Neural cell (in vitro differentiated cells): Measurements from ENCODE around the gene LRRC49. TPM values are rescaled to one million over a fixed set of nuclear protein-coding genes. Genes with fewer than 3 reads are reported as not detected.
"Not testable (repeated sequence)": the region's sequence is repeated elsewhere in the genome, so short reads cannot be mapped to it uniquely, and the experiment has no call there.

Experiments used
- H2AFZ ChIP-seq: fragments of 200-600, 300-800 bp; sonication (generic), shearing (Covaris generic); 2 replicates; pipeline ENCODE4 v1.6.0; 2014; ENCODE audit warnings: low read depth, mild to moderate bottlenecking, antibody characterized with exemption, low read length, moderate library complexity
- H3F3A ChIP-seq: fragments of 200-600 bp; shearing (Covaris generic); 2 replicates; pipeline ENCODE4 v1.6.1; 2016; ENCODE audit warnings: mild to moderate bottlenecking, moderate library complexity, mixed read lengths, antibody characterized with exemption, low read length; ENCODE audit not compliant: insufficient read depth, poor library complexity, severe bottlenecking
- H3K27ac ChIP-seq: fragments of 200-600, 300-800 bp; sonication (generic), shearing (Covaris generic); 2 replicates; pipeline ENCODE4 v1.5.1; 2014; ENCODE audit warnings: mild to moderate bottlenecking, low read length, moderate library complexity
- H3K27me3 ChIP-seq: fragments of 300-800, 200-600 bp; sonication (generic), shearing (Covaris generic); 2 replicates; pipeline ENCODE4 v1.6.0; 2014; ENCODE audit warnings: mild to moderate bottlenecking, low read depth, low read length, moderate library complexity; ENCODE audit not compliant: insufficient read depth
- H3K36me3 ChIP-seq: fragments of 300-800, 200-600 bp; sonication (generic), shearing (Covaris generic); 2 replicates; pipeline ENCODE4 v1.5.1; 2014; ENCODE audit warnings: mild to moderate bottlenecking, antibody characterized with exemption, low read length, moderate library complexity; ENCODE audit not compliant: insufficient read depth
- H3K4me2 ChIP-seq: fragments of 300-800, 200-600 bp; sonication (generic), shearing (Covaris generic); 2 replicates; pipeline ENCODE4 v1.6.0; 2014; ENCODE audit warnings: mild to moderate bottlenecking, low read length
- H3K4me3 ChIP-seq: fragments of 300-800, 200-600 bp; sonication (generic), shearing (Covaris generic); 2 replicates; pipeline ENCODE4 v1.5.1; 2014; ENCODE audit warnings: mild to moderate bottlenecking, low read length, moderate library complexity
- H3K79me2 ChIP-seq: fragments of 200-600 bp; shearing (Covaris generic); replicated peaks from 2 replicates; pipeline ENCODE4 v1.6.0; 2014; ENCODE audit warnings: mild to moderate bottlenecking, low read length, moderate library complexity; ENCODE audit not compliant: insufficient read depth
- H3K9ac ChIP-seq: fragments of 300-800, 200-600 bp; sonication (generic), shearing (Covaris generic); 2 replicates; pipeline ENCODE4 v1.6.1; 2016; ENCODE audit warnings: mild to moderate bottlenecking, low read length, mixed read lengths
- H3K9me2 ChIP-seq: fragments of 200-600 bp; shearing (Covaris generic); 2 replicates; pipeline ENCODE4 v1.6.1; 2016; ENCODE audit warnings: mild to moderate bottlenecking, low read length, mixed read lengths; ENCODE audit not compliant: insufficient read depth
- H3K9me3 ChIP-seq: fragments of 200-600, 300-800 bp; sonication (generic), shearing (Covaris generic); 2 replicates; pipeline ENCODE4 v1.6.1; 2016; ENCODE audit warnings: mild to moderate bottlenecking, mixed run types, low read length, moderate library complexity, mixed read lengths
- H4K20me1 ChIP-seq: fragments of 200-600 bp; shearing (Covaris generic); 2 replicates; pipeline ENCODE4 v1.6.1; 2016; ENCODE audit warnings: mild to moderate bottlenecking, mixed run types; ENCODE audit not compliant: insufficient read depth
- EP300 ChIP-seq: fragments of 450-650 bp; conservative IDR thresholded peaks from 2 replicates; pipeline ENCODE4 v1.6.1; 2014; ENCODE audit warnings: antibody characterized with exemption, mild to moderate bottlenecking, moderate library complexity; ENCODE audit not compliant: poor library complexity, severe bottlenecking
- EZH2 ChIP-seq: fragments of 200-600, 300-800 bp; shearing (Covaris generic), sonication (generic); IDR thresholded peaks from 2 replicates; pipeline ENCODE4 v1.6.1; 2014; ENCODE audit warnings: antibody characterized with exemption, low read length, borderline replicate concordance, mild to moderate bottlenecking; ENCODE audit not compliant: insufficient read depth, poor library complexity, severe bottlenecking
- MXI1 ChIP-seq: fragments of 450-650 bp; conservative IDR thresholded peaks from 2 replicates; pipeline ENCODE4 v1.6.1; 2014; ENCODE audit warnings: antibody characterized with exemption, mild to moderate bottlenecking; ENCODE audit not compliant: poor library complexity, severe bottlenecking
- POLR2AphosphoS5 ChIP-seq: IDR thresholded peaks from 2 replicates; pipeline ENCODE4 v1.6.1; 2012
- RAD21 ChIP-seq: fragments of 450-650 bp; conservative IDR thresholded peaks from 2 replicates; pipeline ENCODE4 v1.6.1; 2014; ENCODE audit warnings: antibody characterized with exemption, mild to moderate bottlenecking, moderate library complexity
- SMC3 ChIP-seq: fragments of 450-650 bp; conservative IDR thresholded peaks from 2 replicates; pipeline ENCODE4 v1.6.1; 2014; ENCODE audit warnings: antibody characterized with exemption, mild to moderate bottlenecking, moderate library complexity; ENCODE audit not compliant: poor library complexity
- TAF1 ChIP-seq: IDR thresholded peaks from 2 replicates; pipeline ENCODE4 v1.6.1; 2012; ENCODE audit warnings: low read depth
- polyA plus RNA-seq: library from polyadenylated mRNA; depleted of rRNA; stranded (reverse); fragments of >200 nt; gene quantifications from 2 replicates; pipeline ENCODE4 v1.2.3, GENCODE V29; 2014
- TF ChIP-seq, protein P1 (sequence below): fragments of 450-650 bp; IDR thresholded peaks from 2 replicates; pipeline ENCODE4 v1.5.1; 2014; ENCODE audit warnings: antibody characterized with exemption, mild to moderate bottlenecking, moderate library complexity; ENCODE audit not compliant: poor library complexity, severe bottlenecking
- TF ChIP-seq, protein P2 (sequence below): IDR thresholded peaks from 2 replicates; pipeline ENCODE4 v1.6.1; 2012; ENCODE audit warnings: borderline replicate concordance

The LRRC49 gene
- polyA plus RNA-seq, 1 donor from 2014 or later, result 141 TPM

DNA sequence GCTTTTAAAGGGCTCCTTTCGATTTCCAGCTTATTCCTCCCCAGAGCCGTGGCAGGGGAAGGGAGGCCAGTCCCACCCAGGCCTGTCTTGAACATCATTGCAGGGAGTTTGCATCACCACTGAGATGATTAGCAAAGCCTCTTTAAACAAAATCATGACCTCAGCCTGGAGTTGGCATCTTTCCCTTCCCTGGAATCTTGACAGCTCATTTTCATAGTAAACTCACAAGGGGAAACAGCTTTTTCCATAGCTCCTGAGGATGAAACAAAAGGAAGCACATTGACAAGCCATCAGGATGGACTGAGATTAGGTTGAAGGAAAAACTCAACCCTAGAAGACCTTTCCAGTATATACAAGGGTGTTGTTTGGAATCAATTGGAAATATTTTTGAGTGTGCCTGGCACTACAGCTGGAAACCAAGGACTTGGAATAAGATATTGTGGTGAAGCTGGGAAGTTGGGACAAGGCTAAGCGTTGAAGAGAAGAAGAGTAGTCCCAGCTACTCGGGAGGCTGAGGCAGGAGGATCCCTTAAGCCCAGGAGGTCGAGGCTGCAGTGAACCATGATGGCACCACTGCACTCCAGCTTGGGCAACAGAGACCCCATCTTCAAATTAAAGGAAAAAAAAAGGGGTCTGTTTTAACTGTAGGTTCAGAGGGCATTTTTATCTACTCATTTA, 35.6 kb upstream of the LRRC49 start:
- no peaks in the 10 kb centered on the region for H3K9me2 ChIP-seq
- H3K27ac ChIP-seq, result no peak overlapping the region
- no peak for TF ChIP-seq TAF1
- TF ChIP-seq, protein P1, sequence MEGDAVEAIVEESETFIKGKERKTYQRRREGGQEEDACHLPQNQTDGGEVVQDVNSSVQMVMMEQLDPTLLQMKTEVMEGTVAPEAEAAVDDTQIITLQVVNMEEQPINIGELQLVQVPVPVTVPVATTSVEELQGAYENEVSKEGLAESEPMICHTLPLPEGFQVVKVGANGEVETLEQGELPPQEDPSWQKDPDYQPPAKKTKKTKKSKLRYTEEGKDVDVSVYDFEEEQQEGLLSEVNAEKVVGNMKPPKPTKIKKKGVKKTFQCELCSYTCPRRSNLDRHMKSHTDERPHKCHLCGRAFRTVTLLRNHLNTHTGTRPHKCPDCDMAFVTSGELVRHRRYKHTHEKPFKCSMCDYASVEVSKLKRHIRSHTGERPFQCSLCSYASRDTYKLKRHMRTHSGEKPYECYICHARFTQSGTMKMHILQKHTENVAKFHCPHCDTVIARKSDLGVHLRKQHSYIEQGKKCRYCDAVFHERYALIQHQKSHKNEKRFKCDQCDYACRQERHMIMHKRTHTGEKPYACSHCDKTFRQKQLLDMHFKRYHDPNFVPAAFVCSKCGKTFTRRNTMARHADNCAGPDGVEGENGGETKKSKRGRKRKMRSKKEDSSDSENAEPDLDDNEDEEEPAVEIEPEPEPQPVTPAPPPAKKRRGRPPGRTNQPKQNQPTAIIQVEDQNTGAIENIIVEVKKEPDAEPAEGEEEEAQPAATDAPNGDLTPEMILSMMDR, result no peak
- no peaks in the 10 kb centered on the region for H4K20me1 ChIP-seq
- no peak overlapping the region for H3K9ac ChIP-seq
- H3K36me3 ChIP-seq, result no peaks in the 10 kb centered on the region
- no peaks in the 10 kb centered on the region for H3K79me2 ChIP-seq
- H3K27me3 ChIP-seq, result no peaks in the 10 kb centered on the region
- H2AFZ ChIP-seq, result no peak overlapping the region
- H3K4me3 ChIP-seq, result no peak overlapping the region
- no peak overlapping the region for H3K4me2 ChIP-seq
- H3K9me3 ChIP-seq, result no peaks in the 10 kb centered on the region
- no peaks in the 10 kb centered on the region for H3F3A ChIP-seq

- TF ChIP-seq SMC3 (no peak), POLR2AphosphoS5 (no peak), EZH2 (no peak), RAD21 (no peak), TAF1 (no peak), MXI1 (no peak), EP300 (no peak)
- TF ChIP-seq, protein P2, sequence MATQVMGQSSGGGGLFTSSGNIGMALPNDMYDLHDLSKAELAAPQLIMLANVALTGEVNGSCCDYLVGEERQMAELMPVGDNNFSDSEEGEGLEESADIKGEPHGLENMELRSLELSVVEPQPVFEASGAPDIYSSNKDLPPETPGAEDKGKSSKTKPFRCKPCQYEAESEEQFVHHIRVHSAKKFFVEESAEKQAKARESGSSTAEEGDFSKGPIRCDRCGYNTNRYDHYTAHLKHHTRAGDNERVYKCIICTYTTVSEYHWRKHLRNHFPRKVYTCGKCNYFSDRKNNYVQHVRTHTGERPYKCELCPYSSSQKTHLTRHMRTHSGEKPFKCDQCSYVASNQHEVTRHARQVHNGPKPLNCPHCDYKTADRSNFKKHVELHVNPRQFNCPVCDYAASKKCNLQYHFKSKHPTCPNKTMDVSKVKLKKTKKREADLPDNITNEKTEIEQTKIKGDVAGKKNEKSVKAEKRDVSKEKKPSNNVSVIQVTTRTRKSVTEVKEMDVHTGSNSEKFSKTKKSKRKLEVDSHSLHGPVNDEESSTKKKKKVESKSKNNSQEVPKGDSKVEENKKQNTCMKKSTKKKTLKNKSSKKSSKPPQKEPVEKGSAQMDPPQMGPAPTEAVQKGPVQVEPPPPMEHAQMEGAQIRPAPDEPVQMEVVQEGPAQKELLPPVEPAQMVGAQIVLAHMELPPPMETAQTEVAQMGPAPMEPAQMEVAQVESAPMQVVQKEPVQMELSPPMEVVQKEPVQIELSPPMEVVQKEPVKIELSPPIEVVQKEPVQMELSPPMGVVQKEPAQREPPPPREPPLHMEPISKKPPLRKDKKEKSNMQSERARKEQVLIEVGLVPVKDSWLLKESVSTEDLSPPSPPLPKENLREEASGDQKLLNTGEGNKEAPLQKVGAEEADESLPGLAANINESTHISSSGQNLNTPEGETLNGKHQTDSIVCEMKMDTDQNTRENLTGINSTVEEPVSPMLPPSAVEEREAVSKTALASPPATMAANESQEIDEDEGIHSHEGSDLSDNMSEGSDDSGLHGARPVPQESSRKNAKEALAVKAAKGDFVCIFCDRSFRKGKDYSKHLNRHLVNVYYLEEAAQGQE, result no peak
- TF ChIP-seq, protein P1, result no peak
- H3K4me2 ChIP-seq, result no peak overlapping the region
- no peaks in the 10 kb centered on the region for H3K79me2 ChIP-seq
- no peak overlapping the region for H2AFZ ChIP-seq
- H3K9me3 ChIP-seq, result no peaks in the 10 kb centered on the region
- no peak overlapping the region for H3K4me3 ChIP-seq
- no peaks in the 10 kb centered on the region for H3K27me3 ChIP-seq
- H3K27ac ChIP-seq, result no peak overlapping the region
- no peaks in the 10 kb centered on the region for H3K9me2 ChIP-seq
- no peaks in the 10 kb centered on the region for H4K20me1 ChIP-seq
- no peaks in the 10 kb centered on the region for H3K36me3 ChIP-seq
- H3F3A ChIP-seq, result no peaks in the 10 kb centered on the region
- H3K9ac ChIP-seq, result no peak overlapping the region
Measured at GRCh38 chr15:70857562-70858285, 34.9 kb upstream of the LRRC49 start.

DNA sequence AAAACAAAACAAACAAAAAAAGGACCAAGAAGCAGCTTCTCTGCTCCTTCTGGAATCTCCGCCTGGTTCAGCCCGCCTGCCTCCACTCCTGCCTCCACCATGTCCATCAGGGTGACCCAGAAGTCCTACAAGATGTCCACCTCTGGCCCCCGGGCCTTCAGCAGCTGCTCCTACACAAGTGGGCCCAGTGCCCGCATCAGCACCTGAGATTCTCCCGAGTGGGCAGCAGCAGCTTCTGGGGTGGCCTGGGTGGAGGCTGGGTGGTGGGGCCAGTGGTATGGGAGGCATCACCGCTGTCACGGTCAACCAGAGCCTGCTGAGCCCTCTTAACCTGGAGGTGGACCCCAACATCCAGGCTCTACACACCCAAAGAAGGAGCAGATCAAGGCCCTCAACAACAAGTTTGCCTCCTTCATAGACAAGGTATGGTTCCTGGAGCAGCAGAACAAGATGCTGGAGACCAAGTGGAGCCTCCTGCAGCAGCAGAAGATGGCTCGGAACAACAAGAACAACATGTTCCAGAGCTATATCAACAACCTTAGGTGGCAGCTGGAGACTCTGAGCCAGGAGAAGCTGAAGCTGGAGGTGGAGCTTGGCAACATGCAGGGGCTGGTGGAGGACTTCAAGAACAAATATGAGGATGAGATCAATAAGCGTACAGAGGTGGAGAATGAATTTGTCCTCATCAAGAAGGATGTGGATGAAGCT, 33.9 kb upstream of the LRRC49 start:
- H2AFZ ChIP-seq, H3K27me3 ChIP-seq, H3K9ac ChIP-seq, H3K4me3 ChIP-seq, H3K79me2 ChIP-seq, H3K36me3 ChIP-seq, H3K9me2 ChIP-seq, H3K27ac ChIP-seq, H3F3A ChIP-seq, H3K4me2 ChIP-seq, H3K9me3 ChIP-seq, H4K20me1 ChIP-seq: not testable (repeated sequence)
